Renal cortical epithelial cell (primary cell): ENCODE results near the gene SLC39A1. TPM values are rescaled to one million over a fixed set of nuclear protein-coding genes. Genes with fewer than 3 reads are reported as not detected.

Source experiments
- DNase-seq: peaks from one replicate; pipeline ENCODE4 v3.0.0-alpha.2; 2011; ENCODE audit warnings: low read depth
- total RNA-seq: library from RNA; depleted of rRNA; stranded (reverse); fragments of >200 nt; gene quantifications from 2 replicates; pipeline ENCODE4 v1.2.3, GENCODE V29; 2014

The SLC39A1 gene
- total RNA-seq, 1 donor from 2014 or later, result 203 TPM

DNA sequence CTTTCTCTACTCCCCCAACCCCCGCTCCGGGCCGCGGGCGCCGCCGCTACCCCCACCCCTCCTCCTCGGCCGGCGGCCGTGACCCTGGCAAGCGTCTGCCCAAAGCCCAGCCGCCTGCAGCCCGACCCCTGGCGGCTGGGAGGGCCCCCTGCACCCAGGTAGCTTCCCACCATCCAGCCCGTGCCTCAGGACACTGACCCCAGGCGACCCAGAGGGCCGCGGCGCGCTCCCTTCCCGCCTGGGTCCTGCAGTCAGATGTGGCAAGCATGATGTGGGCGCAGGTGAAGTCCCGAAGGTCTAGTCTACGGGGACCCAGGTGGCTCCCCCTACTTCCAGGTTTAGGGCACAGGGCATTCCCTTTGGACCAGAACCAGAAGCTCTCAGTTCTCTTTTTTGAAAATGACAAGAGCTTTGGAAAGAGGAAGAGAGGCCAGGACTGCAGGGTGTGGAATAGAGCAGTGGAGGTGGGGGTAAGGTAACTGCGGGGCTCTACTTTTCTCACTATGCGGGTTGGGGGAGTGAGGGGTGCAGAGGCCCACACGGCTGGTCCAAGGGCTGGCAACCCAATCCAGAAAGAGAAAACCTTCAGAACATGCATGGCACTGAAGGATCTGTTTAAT is 16.6 kb downstream of the SLC39A1 start, which contains the start of gene DENND4B:
Gene DENND4B, minus strand, starts transcription at position 97 of the 620 bp plus-strand sequence. CDS start 2,344 bp downstream, outside the sequence.
- peak; percentile 38 for DNase-seq

DNA sequence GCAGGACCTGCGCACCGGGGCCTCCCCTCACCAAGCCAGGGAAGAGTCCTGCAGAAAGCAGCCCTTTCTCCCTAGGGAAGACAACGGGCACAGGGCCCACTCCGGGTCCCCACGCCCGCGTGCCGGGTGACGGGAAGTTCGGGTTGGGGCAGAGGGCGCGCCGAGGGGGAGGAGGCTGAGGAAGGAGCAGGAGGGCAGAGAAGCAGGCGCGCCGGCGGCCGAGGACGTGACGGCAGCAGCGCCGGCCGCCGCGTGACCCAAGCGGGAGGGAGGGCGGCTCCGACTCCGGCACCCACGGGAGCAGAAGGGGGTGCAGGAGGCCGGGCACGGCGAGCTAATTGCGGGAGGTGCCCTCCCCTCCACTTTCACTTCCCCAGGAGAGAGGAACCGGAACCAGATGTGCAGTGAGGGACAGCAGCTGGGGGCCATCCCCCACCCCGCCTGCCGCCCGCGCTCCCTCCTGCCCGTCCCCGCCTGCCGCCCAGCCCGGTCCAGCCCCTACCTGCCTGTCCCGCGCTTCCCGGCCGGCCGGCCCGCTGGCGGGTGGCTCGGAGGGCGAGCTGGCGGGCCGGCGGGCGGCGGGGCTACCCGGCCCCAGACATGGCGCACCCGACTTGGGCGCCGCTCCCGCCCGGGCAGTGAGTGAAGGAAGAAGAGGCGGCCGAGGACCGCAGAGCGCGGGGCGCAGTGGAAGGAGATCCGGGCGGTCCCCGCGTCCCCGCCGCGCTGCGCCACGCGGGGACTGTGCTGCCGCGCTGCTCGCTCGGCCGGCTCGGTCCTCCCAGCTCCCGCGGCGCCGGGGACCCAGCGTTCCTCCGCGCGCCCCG is 17.3 kb downstream of the SLC39A1 start:
- DNase-seq, result peak; percentile 20

DNA sequence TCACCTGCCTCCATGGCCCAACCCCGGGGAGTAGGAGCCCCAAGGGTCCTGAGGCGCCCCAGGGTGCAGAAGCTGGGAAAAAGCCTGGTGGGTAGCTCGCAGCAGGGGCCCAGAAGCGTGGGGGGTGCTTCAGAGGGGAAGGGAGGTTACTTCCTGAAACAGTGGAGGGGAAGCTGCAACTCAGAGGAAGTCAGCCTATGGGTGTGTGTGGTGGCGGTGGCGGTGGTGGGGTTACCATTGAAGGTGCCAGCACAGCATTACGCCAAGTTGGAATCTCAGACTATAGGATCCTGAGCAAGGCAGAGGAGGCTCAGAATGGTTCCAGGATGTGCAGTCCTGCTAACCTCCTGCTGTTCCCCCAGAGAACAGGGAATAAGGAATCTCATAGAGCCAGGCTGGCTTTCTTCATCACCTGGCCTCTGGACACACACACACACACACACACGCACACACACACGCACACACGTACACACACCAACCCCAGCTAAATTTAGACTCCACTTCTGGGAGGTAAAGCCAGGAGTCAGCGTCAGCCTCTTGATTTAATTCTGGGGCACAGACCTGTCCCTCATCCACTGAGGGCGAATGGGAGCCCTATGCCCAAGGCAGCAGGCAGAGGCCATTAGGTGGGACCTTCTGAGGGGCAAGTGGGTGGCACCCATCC is 18.1 kb downstream of the SLC39A1 start:
- DNase-seq, result peak; percentile 30

DNA sequence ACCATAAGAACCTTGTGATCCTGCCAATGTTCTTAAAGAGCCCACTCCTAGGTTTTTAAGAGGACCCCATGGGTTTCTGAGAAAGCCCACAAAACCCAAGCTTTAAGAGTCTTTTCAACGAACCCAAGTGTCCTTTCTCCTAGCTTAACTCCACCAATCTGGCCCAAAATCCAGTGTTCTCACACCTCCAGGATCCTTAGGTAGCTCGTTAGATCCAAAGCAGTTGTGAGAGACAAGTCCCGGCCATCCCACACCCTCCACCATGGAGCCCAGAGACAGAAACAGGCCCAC is 18.6 kb downstream of the SLC39A1 start:
- DNase-seq, result no peak

DNA sequence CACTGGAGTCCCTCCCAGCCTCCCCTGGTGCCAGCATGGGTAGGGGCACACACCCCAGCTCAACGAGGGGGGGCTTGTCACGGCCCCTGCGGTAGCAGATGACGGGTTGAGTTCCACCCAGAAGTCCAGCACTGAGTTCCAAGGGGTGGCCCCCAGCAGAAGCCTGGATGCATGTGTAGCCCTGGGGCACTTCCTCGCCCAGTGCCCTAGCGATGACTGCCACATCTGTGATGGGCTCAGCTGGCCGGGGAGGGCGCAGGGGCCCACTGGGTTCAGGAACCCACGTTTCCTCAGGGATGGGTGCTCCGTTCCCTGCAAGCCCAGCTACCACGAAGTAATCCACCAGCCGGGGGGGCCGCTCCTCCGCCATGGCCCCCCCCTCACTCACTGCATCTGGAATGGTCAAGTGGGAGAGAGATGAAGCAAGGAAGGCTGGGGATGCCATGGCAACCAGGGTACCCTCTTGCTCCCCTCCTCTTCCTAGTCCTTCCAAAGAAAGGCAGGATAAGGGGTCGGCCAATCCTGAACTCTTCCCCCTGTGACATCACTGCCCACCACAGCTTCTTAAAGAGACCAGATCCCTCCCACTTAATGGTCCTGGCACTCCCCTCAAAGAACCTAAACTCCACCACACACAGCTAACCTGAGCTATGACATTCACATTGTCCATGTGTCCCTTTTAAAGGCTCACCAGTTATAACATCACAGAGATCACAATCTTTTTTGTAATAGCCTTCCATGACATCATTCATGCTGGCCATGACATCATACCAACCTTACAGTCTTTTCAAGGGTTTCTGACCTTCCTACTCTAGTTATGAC is 19.1 kb downstream of the SLC39A1 start:
- DNase-seq, result no peak

DNA sequence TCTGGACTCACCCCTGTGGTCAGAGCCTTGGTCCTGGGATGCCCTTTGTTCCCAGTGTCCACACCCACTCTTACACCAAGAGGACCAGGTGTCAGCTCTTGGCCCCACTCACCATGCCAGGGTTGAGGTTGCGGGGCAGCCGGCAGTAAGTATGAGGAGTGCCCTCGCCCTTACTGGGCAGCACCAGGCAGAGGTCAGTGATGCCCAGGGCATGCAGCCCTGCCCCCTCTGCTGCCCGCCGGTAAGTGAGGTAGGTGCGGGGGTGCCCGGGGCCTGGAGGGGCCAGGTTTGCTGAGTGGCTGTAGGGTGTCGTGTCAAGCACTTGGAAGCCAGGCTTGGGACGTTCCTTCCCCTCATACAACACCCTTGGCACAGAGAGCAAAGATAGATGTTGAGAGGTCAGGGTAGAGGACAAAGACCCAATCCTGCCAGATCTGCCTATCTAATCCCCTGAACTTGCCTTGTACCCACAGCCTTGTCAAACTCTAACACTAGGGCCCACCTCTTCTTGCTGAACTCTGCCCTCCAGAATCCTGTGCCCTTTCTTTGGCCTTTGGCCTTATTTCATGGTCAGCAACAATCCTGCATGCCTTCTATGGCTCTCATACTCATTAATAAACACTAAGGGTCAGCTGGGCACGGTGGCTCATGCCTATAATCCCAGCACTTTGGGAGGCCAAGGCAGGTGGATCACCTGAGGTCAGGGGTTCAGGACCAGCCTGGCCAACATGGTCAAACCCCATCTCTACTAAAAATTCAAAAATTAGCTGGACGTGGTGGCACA is 20.4 kb downstream of the SLC39A1 start:
- no peak for DNase-seq

DNA sequence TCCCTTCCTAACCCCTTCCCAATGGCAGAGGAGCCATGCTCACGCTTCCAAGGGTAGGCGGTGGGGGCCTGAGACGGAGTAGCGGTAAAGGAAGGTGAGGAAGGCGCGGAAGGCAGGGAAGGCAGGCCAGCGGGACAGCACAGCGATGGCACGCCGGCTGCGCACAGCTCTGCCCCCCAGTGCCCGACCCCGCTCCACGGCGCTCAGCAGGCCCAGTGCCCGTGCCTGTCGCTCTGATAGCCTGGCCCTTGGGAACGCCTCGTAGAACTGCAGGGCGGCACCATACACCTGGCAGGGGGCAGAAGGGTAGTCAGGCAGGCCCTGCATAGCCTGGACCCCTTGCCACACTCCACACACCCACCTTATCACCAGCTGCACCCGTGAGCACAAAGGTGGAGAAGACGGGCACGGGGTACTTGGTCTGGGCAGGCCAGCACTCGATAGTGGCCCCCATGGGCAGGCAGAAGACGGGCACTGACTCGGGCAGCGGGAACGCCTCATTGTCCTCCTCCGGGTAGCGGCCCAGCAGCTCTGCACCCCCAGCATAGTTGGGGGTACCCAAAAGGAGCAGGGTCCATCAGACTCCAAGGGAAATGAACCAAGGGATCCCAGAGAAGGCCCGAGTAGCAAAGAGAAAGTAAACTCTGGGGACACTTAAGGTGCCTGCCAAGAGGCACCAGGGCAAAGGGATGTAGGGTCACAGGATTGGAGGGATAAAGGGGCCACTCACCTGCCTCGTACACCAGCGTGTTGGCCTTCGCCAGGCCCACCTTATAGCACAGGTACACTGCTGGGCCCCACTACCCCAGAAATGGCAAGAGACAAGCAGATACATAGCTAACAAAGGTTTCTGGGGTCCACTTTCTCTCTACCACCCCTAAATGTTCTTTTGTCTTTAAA is 21.3 kb downstream of the SLC39A1 start:
- no peak for DNase-seq

DNA sequence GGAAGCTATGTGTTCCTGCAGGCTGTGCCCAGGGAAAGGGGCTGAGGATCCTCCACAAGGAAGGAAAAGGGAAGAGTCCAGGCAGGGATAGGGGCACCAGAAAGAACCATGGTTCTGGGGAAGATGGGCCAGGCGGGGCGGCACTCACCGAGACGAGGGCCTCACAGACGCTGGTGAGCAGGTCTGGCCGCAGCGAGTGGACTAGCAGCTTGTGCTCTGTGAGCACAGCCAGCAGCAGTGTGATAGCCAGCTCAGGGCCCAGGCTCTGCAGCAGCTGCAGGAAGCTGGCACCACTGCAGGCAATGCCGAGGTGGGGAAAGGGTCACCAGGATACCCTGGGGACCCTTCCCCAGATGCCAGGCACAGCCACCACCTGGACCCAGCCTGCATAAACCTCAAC is 22.6 kb downstream of the SLC39A1 start:
- DNase-seq, result no peak

DNA sequence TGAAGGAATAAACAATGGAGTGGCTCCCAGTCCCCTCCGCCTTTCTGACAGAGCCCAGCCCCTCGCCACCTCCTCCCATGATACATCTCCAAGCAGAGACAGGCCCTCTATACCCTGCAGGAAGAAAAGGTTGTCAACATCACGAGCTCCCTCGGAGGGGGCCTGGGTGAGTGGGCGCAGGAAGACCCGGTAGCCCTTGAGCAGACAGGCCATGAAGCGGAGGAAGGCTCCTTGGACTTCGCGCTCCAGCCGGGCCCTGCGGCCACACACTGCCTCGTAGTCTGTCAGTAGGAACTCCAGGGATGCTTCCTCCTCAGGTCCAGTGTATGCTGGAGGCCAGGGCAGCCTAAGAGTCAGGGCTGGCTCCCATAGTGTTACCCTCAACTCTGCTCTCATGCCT is 23.9 kb downstream of the SLC39A1 start:
- DNase-seq, result no peak

DNA sequence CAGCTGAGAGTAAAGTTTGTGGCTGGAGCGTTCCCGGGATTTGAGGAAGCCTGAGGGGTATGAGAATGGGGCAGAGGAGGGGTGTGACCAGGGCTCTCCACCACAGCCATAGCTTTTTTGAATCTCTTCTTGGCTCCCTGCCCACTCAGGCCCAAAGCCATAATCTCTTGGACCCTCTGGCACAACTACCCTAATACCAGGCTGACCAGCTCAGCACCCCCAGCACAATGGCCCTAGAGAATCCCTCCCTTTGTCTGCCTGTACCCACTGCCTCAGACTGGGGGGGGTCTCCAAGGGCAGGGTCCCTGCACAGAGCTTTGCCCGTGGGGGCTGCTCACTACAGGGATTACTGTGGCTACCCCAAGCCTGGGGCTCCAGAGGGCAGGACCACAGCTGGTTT is 24.3 kb downstream of the SLC39A1 start:
- no peak for DNase-seq

DNA sequence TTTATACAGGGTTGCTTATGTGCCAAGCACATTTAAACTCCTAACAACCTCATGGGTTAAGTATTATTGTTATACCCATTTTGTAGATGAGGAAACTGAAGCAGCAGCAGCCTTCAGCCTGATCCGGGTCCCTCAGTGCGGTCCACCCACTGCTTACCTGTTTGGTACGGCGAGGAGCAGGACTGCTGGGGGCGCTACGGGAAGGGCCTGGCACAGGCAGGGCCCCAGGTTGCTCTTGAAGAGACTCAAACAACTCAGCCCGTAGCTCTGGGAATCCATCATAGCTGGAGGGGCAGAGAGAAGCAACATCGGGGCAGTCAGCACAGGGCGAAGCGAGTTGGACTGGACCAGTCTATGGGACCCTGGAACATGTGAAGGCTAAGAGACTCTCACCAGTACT is 26.0 kb downstream of the SLC39A1 start:
- DNase-seq, result no peak

DNA sequence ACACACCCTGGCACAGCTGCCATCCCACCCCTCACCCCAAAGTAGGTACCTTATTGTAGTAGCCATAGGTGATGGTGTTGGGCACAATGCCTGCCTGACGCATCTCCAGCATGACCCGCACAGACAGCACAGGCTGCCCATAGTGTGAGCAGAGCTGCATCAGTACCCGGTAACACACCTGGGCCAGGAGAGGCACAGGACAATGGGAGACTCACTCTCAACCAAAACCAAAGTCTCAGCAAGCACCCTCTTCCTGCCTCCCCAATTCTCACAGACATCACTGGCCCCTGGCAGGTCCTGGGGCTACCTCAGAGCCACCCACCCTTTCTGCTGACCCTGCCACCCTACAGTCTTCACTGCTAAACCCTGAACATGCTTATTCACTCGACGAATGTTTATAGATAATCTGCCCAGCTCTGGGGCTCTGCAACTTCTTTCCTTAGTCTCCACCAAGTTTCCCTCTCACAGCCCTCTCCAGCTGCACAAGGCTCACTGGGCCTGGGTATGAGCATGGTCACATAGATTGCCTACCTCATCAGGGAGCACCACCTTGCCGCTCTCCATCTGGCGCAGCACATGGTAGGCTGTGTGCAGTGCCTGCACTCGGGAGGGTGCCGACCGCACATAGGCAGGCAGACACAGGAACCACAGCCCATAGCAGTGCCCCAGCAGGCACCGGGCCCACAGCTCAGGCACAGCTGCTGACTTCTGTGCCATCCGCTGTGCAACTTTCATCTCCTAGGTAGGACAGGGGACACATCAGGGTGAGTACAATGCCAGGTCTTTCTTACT is 27.1 kb downstream of the SLC39A1 start:
- no peak for DNase-seq

DNA sequence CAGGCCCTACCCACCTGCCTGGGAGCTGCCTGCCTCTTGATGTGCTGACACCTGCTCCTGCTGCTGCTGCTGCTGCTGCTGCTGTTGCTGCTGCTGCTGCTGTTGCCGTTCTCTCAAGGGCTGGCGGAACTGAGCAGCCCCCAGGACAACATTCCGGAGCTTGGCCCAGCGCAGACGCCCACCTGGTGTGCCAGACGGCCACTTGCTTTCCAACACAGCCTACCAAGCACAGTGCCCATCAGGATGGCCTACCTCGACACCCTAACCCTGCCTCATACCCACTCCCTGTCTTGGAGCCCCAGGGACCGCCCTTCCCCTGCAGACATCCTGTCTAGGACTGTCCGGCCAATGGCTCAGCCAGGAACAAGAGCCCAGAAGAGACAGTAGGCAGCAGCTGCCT is 28.6 kb downstream of the SLC39A1 start:
- DNase-seq, result no peak

DNA sequence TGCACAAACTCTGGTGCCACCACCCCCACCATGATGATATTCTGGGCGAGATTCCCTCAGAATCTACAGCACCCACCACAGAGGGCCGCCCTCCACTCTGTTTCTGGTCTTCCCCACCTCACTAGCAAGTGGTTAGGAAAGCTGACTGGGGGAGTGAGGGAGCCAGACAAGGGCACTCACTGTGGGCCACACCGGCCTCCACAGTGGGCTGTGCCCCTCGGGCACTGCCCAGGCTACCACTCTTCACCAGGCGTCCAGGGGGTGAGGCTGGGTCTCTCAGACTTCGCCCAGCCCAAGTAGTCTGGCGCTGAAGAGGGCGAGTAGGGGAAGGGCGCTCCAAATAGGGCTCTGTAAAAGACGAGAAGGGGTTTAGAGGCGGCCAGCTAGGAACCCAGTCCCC is 29.4 kb downstream of the SLC39A1 start:
- no peak for DNase-seq

DNA sequence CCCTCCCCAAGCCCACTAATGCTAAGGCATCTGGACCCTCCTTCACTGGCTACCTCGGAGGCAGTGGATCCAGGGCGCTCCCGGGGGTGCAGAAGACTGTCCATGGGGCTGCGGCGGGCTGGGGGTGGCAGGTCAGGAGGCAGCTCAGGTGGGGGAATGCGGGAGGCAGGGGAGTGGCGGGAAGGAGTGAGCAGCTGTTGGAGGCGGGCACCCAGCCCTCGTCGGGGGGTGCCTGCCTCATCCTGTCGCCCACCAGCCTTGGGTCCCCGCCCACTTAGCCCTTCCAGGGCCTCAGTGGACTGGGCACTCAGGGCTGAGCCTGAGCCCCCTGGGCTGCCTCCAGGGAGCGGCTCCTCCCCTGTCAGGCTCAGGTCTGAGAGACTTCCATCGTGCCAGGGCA is 29.9 kb downstream of the SLC39A1 start:
- no peak for DNase-seq

DNA sequence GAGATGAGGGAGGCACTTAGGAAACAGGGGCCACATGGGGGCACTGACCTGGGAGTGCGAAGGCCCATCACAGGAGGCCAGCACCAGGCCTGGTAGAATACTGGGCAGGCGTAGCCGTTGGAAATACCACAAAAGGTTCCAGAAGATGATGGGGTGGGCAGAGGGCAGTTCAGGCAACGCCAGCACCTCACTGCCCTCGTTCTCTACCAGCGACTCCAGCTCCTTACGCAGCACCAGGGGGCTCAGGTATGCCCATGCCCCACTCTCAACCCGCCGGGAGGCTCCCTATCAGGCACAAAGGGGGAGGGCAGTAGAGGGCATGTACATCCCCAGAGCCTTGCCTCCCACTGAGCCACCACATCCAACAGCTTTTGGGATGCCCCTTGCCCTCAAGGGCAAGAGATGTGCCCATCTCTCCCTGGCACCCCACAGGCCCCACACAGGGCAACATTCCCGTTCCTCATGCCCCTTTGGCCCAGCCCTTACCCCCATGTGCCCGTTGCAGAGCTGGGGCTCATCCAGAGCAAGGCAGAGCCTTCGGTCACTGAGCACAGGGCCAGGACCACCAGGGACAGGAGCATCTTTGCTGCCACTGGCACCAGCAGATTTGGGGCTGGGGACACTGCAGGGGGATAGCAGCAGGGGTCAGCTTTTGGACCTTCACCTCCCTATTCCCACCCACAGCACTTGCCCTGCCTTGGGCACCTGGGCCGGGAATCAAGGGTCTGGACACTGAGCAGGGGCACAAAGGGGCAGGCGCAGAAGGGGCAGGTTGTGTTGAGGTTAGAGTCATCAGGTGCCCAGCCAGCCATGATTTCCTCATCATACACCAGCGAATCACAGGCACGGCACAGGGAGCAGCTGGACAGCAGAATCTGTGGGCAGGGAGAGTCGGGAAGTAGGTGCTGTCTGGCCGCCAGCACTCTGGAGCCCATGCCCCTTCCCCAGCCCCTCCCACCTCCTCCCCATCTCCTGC is 30.9 kb downstream of the SLC39A1 start:
- DNase-seq, result no peak

DNA sequence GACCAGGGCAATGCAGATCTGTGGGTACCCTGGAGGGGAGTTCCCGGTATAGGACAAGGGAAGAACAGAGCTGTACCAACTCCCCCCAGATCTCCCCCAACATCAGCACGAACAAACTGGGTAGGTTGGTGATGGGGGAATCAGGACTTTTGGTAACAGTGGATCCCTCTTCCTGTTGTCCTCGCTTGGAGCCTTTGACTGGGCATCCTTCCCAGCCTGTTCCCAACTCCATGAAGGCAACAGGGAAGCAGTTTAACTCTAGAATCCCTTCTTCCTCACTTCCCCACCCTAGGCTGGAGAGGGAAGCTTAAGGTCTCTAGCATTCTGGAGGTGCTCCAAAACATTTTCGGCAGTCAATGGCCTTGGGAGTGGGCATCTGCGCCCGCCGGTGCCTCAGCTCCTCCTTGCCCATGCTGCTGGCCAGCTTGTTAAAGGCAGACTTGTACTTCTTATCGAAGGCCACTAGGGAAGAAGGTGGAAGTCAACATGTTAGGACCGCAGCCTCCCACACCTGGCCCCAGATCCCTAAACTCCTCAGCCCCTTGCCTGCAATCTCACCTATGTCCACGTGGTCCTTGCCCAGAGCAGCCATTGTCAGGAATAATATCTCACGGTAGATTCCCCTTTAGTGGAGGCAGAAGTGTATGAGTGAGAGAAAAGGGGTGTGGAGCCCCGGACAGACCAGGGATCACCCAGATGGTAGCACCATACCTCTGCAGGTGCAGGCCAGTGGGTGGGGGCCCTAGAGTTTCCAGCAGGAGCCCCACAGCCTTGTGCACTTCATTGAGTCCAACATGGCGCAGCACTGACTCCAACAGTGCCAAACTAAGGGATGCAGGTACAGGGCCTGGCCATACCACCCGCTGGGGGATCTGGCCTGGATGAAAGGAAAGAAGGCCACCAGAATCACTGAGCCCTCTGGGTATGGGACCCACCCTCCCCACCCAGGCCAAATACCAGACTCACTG is 33.1 kb downstream of the SLC39A1 start:
- no peak for DNase-seq
